Large intestine (tissue), 3 donors: ENCODE measurements around the gene FGD1. TPM values are rescaled to one million over a fixed set of nuclear protein-coding genes. Genes with fewer than 3 reads are reported as not detected.
A peak's percentile ranks its signal among the peaks of the same experiment; 100 is the strongest.

Experiments used
- DNase-seq, 2 donors: peaks; one replicate each; pipeline versions ENCODE4 v3.0.0 to v3.0.0-alpha.2; 2013
- H3K27ac ChIP-seq: one replicate; pipeline ENCODE4 v1.5.1; 2013; ENCODE audit warnings: low read length
- H3K27me3 ChIP-seq: 2 replicates; pipeline ENCODE4 v1.6.1; 2013; ENCODE audit warnings: low read length; ENCODE audit not compliant: control insufficient read depth, insufficient read depth
- H3K36me3 ChIP-seq: 2 replicates; pipeline ENCODE4 v1.6.1; 2013; ENCODE audit warnings: low read length; ENCODE audit not compliant: control insufficient read depth, insufficient read depth
- H3K4me1 ChIP-seq: one replicate; pipeline ENCODE4 v1.6.1; 2013; ENCODE audit warnings: low read length; ENCODE audit not compliant: control insufficient read depth, insufficient read depth
- H3K4me3 ChIP-seq: one replicate; pipeline ENCODE4 v1.5.1; 2013; ENCODE audit warnings: low read length
- H3K9me3 ChIP-seq: one replicate; pipeline ENCODE4 v1.6.1; 2013; ENCODE audit warnings: mild to moderate bottlenecking, low read depth, low read length, moderate library complexity; ENCODE audit not compliant: control insufficient read depth
- WGBS: methylation state at CpG from one replicate; pipeline ENCODE4 v1.1.5; 2013; ENCODE audit warnings: low lambda C conversion rate; ENCODE audit not compliant: insufficient coverage; 5-methylcytosine and 5-hydroxymethylcytosine counted together
- polyA plus RNA-seq: library from polyadenylated mRNA; unstranded; fragments of 120-200 nt; gene quantifications from one replicate; pipeline ENCODE4 v1.2.1, GENCODE V29; 2013

Gene FGD1
- polyA plus RNA-seq, 1 donor: 8.0 TPM

- Histone ChIP-seq H3K27ac (no peak overlapping the region), H3K36me3 (no peaks in the 10 kb centered on the region), H3K27me3 (no peaks in the 10 kb centered on the region), H3K9me3 (no peaks in the 10 kb centered on the region), H3K4me1 (no peaks in the 10 kb centered on the region), H3K4me3 (no peak overlapping the region)
- DNase-seq: no peak
Observed at GRCh38 chrX:54430519-54430918, 65.5 kb downstream of the FGD1 start.

DNA sequence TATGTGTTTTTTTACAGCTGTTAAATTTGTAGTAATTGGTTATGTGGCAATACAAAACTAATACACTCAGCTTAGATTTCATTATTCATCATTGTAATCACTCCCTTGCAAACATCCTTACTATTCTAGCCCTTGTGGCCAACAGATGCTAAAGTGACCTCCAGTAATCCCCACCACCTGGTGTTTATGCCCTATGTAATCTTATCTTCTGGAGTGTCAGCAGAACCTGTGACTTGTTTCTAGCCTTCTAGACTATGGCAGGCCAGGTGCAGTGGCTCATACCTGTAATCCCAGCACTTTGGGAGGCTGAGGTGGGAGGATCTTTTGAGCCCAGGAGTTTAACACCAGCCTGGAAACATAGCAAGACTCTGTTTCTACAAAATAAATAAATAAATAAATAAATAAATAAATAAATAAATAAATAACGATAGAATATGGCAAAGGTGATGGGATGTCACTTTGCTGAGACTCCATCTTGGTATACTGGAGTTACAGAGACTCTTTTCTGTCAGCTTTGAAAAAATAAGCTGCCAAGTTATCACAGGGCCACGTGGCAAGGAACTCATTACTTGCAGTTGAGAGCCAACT is 68.1 kb downstream of the FGD1 start:
- no peaks in the 10 kb centered on the region for H3K4me1 ChIP-seq
- no CpG with 5 or more reads among the region's 2 CpGs for WGBS
- H3K9me3 ChIP-seq: no peaks in the 10 kb centered on the region
- H3K4me3 ChIP-seq: no peak overlapping the region
- H3K27ac ChIP-seq: no peak overlapping the region
- no peaks in the 10 kb centered on the region for H3K36me3 ChIP-seq
- no peaks in the 10 kb centered on the region for H3K27me3 ChIP-seq
- DNase-seq: peak in 1 of 2 donors; percentile 14

- no peak for DNase-seq
- no peaks in the 10 kb centered on the region for H3K9me3 ChIP-seq
- no CpG with 5 or more reads among the region's 14 CpGs for WGBS
- no peaks in the 10 kb centered on the region for H3K27me3 ChIP-seq
- no peak overlapping the region for H3K4me3 ChIP-seq
- no peaks in the 10 kb centered on the region for H3K36me3 ChIP-seq
- H3K27ac ChIP-seq: no peak overlapping the region
- H3K4me1 ChIP-seq: no peaks in the 10 kb centered on the region
Observed at GRCh38 chrX:54423161-54423888, 72.7 kb downstream of the FGD1 start.

DNA sequence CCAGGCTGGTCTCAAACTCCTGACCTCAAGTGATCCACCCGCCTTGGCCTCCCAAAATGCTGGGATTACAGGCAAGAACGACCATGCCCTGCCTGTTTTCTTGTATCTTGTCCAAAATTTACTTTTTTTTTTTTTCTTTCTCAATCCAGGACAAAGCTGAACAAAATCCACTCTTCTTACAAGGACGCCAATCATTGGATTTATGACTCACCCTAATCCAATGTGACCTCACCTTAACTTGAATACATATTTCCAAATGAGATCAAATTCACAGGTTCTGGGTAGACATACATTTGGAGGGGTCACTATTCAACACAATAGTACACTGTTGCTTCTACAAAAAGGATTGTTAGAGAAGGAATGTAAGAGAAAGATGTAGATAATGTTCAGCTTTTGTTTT is 73.9 kb downstream of the FGD1 start:
- no peak overlapping the region for H3K4me3 ChIP-seq
- H3K27ac ChIP-seq: no peak overlapping the region
- no peak for DNase-seq
- no peaks in the 10 kb centered on the region for H3K27me3 ChIP-seq
- no peaks in the 10 kb centered on the region for H3K36me3 ChIP-seq
- no peaks in the 10 kb centered on the region for H3K9me3 ChIP-seq
- H3K4me1 ChIP-seq: no peaks in the 10 kb centered on the region
- WGBS: no CpG with 5 or more reads among the region's 3 CpGs

DNA sequence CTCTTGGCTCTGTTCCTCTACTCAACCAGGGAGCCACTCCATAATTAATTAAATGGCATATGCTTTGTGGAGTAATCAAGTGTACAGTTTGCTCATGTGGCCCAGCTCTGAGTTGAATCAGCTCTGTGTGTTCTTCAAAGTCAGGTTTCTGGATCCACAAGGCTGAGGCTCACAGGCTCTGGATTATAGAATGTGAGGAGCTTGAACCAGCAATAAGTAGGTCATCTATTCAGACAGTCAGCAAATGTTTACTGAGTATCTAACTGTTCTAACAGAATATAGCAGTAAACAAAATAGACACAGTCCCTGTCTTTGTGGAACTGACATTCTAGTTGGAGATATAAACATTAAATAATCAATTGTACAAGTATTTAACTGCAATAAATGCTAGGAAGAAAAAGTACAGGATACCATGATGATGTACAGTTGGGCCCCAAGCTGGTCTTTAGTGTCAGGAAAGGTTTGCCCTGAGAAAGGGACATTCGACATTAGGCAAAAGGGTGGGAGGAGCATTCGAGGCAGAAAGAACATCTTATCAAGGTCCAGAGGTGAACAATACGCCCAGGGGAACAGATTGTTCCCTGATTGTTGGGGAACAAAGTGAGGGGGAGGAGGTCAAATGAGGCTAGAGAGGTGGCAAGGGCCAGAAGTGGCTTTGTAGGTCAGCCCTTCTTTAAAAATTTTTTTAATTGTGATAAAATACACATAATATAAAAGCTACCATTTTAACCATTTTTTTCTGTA is 76.3 kb downstream of the FGD1 start:
- no peaks in the 10 kb centered on the region for H3K4me1 ChIP-seq
- whole genome bisulfite sequencing: no CpG with 5 or more reads among the region's 3 CpGs
- H3K9me3 ChIP-seq: no peaks in the 10 kb centered on the region
- no peaks in the 10 kb centered on the region for H3K36me3 ChIP-seq
- no peaks in the 10 kb centered on the region for H3K27me3 ChIP-seq
- no peak overlapping the region for H3K4me3 ChIP-seq
- H3K27ac ChIP-seq: no peak overlapping the region
- DNase-seq: no peak

DNA sequence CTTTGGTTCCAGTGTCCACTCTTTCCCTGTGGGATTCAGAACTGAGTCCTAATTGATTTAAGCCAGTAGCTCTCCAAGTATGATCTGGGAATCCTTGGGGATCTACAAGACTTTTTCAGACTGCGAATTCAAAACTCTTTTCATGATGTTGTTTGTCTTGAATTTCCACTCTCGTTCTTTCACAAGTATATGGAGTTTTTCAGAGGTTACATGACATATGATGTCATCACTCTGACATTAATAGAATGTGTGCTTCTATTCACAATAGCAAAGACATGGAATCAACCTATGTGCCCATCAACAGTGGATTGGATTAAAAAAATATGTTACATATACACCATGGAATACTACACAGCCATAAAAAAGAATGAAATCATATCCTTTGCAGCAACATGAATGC is 79.1 kb downstream of the FGD1 start:
- DNase-seq: no peak
- Histone ChIP-seq H3K27ac (no peak overlapping the region), H3K9me3 (no peaks in the 10 kb centered on the region), H3K4me1 (no peaks in the 10 kb centered on the region), H3K27me3 (no peaks in the 10 kb centered on the region), H3K36me3 (no peaks in the 10 kb centered on the region), H3K4me3 (no peak overlapping the region)
- WGBS: no CpG with 5 or more reads among the region's 2 CpGs

GRCh38 chrX:54415534-54416350 is 80.3 kb downstream of the FGD1 start:
- Histone ChIP-seq H3K27me3 (no peaks in the 10 kb centered on the region), H3K27ac (no peak overlapping the region), H3K4me3 (no peak overlapping the region), H3K9me3 (no peaks in the 10 kb centered on the region), H3K4me1 (no peaks in the 10 kb centered on the region), H3K36me3 (no peaks in the 10 kb centered on the region)
- WGBS: no CpG with 5 or more reads among the region's 13 CpGs
- peak in 1 of 2 donors; percentile 4 for DNase-seq

- Histone ChIP-seq H3K9me3 (no peaks in the 10 kb centered on the region), H3K27ac (no peak overlapping the region), H3K4me1 (no peaks in the 10 kb centered on the region), H3K4me3 (no peak overlapping the region), H3K36me3 (no peaks in the 10 kb centered on the region), H3K27me3 (no peaks in the 10 kb centered on the region)
- no CpG with 5 or more reads among the region's 3 CpGs for WGBS
- no peak for DNase-seq
Observed at GRCh38 chrX:54413753-54414152, 82.3 kb downstream of the FGD1 start.

DNA sequence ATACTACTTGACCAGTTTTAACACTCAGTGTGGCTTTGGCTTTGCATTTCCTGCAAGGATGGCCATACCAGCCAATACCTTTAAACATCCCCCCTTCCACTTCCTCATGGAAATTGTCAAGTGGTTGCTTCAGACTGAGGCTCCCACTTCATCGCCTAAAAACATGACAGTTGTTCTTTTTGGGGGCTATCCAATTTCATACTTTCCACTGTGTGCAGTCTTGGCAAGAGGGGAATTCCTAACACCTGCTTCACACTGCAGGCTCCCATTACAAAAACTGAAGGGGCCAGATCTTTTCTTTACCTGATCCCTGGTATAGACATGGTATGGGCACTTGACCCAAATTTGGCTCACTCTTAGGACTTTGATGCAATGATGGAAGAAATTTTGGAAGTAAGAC is 84.3 kb downstream of the FGD1 start:
- no peaks in the 10 kb centered on the region for H3K36me3 ChIP-seq
- H3K4me3 ChIP-seq: no peak overlapping the region

GRCh38 chrX:54407266-54407665 is 88.8 kb downstream of the FGD1 start:
- Histone ChIP-seq H3K27ac (no peak overlapping the region), H3K9me3 (no peaks in the 10 kb centered on the region), H3K36me3 (no peaks in the 10 kb centered on the region), H3K4me3 (no peak overlapping the region), H3K4me1 (no peaks in the 10 kb centered on the region), H3K27me3 (no peaks in the 10 kb centered on the region)
- DNase-seq: no peak
- WGBS: no CpG with 5 or more reads among the region's 2 CpGs

More for the DNA sequence above, 84.3 kb downstream of the FGD1 start:
- no CpG with 5 or more reads among the region's 1 CpG for WGBS
- Histone ChIP-seq H3K27ac (no peak overlapping the region), H3K9me3 (no peaks in the 10 kb centered on the region), H3K4me1 (no peaks in the 10 kb centered on the region), H3K27me3 (no peaks in the 10 kb centered on the region)
- DNase-seq: no peak
